Airway epithelial cell (primary cell): ENCODE measurements around the gene TSLP. TPM values are rescaled to one million over a fixed set of nuclear protein-coding genes. Genes with fewer than 3 reads are reported as not detected.

Source experiments
- total RNA-seq: library from RNA; depleted of rRNA; stranded (reverse); fragments of >200 nt; gene quantifications from 2 replicates; pipeline ENCODE4 v1.2.3, GENCODE V29; 2015

Gene TSLP
- 0.23 and 0.85 TPM in 2 replicates for total RNA-seq

DNA sequence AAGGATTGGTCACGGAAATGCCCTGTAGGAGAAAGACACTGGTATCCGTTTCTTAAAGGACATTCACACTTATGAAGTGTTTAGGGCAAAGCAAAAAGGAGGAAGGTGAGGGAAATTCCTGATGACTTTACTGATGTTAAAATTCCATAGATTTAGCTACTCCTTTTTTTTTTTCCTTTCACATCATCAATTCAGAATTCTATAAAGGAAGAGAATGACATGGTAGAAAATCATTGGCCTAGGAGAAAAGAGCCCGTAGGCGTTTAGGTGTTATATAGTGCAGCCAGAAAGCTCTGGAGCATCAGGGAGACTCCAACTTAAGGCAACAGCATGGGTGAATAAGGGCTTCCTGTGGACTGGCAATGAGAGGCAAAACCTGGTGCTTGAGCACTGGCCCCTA lies at the start of gene TSLP:
Gene TSLP, plus strand, starts transcription at position 301 of the 400 bp plus-strand sequence. CDS start 178 bp downstream, outside the sequence.

DNA sequence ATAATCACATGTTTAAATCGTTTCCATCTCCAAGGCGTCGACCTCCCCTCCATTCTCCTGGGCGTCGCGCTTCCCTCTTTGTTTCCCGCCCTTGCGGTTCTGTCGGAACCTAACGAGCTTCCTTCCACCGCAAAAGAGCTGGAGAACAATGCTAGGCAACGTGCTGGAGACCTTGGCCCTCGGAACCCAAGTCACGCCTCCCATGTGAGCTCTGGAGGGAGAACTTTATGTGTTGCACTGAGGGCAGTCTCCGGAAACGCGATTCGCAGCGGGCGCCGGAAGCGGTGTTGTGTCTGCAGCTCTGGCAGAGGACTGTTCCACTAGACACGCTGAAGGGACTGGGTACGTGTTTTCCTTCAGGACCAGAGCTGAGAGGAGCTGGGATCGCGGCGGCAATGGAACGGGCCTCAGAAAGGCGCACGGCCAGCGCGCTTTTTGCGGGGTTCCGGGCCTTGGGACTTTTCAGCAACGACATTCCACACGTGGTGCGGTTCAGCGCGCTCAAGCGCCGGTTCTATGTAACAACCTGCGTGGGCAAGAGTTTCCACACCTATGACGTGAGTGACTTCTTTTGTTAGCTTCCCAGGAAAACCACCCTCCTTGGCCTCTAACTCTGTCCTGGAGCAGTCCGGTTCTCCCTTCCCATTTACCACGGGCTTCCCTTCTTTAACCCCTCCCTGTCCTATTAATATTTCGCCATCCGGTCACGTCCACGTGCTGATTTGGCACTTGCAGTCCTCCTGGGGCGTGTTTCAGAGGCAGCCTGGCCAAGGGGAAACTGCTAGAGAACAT lies 20.7 kb downstream of the TSLP start, which contains the start of gene WDR36:
Gene WDR36, plus strand, starts transcription at position 287 of the 792 bp plus-strand sequence. Its CDS starts 109 bp downstream, at position 396.

Other genes with a start within 250 kb of the TSLP start
- gene WDR36, start 20.6 kb downstream of the TSLP start, total RNA-seq = 17.2 and 23.6 TPM in 2 replicates
- gene CAMK4, start 152.7 kb downstream of the TSLP start, total RNA-seq = 1.6 and 3.0 TPM in 2 replicates